Measurements from ENCODE around the gene HDHD3. TPM values are rescaled to one million over a fixed set of nuclear protein-coding genes. Genes with fewer than 3 reads are reported as not detected.

The HDHD3 gene
- 10 to 100 TPM; 18.8 to 44.0 (median 26.3) TPM for total RNA-seq
- 10 to 100 TPM; 76.0 to 80.6 TPM for polyA plus RNA-seq

DNA sequence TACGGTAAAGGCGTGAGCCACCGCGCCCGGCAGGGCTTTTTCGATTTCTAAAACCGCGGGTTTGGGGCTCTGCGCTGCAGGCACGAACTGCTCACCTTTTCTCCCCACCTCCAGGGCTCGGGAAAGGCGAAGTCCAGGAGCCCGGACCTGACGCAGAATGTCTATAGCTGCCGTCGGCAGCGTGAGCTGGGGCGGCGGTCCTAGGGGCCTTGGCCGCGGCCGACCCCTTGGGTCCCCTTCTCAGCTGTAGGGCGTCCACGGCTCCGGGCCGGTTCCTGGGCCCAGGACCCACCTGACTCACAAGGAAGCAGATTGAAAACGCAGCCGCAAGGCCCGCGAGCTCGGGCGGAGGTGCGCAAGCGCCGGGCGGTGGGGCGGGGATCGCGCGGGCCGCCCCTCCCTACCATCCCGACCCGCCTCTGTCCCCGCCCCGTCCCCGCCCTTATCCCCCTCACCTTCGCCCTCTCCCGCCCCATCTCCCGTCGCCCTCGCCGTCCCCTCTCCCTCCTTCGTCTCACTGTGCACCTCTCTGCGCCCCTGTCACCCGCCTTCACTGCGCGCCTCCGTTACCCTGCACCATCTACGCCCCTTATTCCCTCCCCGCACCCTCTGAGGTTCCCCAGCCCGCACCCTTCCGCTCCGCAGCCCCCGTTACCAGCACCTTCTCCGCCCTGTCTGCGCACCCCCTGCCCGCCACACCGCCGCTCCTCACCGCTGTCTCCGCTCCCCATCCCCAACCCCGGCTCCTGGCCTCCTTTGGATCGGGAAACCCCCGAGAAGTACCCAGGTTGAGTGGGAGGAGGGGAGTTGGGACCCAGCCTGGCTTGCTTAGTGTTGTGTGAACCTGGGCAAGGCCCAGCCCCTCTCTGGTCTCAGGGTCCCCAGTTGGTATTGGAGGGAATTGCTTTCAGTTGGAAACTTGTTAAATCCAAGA lies at the start of gene HDHD3:
Gene HDHD3 (minus strand): TSS at position 353 of the 934 bp plus-strand sequence. CDS start 2,632 bp downstream, outside the sequence.
- peak; percentile 79 to 91 (median 86) for ATAC-seq

GRCh38 chr9:113425072-113425471 lies 48.3 kb upstream of the HDHD3 start:
- 64% methylated on average over 2 of the region's 2 CpGs for WGBS, 2 donors
- Histone ChIP-seq H3K4me1 (no peaks in the 10 kb centered on the region), H3K27me3 (no peaks in the 10 kb centered on the region), H3K27ac (no peak overlapping the region), H3K9me3 (no peaks in the 10 kb centered on the region), H3K36me3 (no peaks in the 10 kb centered on the region), H3K4me3 (no peak overlapping the region)
- no peak for DNase-seq
- intact Hi-C loops (cut with DNase I) = no loop called here
- TF ChIP-seq CTCF (IDR thresholded peaks at IDR 0.05) = no peak
- no peak for ATAC-seq
- no peak for FAIRE-seq

More for the DNA sequence above, at the start of gene HDHD3:
- TF ChIP-seq CTCF (IDR thresholded peaks at IDR 0.05) = no peak
- intact Hi-C loops (cut with DNase I) = no loop called here
- FAIRE-seq = no peak
- Histone ChIP-seq H3K27me3 (no peaks in the 10 kb centered on the region), H3K4me1 (peaks cover 34 to 61% (median 56%) of the 10 kb centered on the region in 3 donors), H3K27ac (peak within 1 kb of the TSS; percentile 93 to 97 (median 94)), H3K9me3 (no peaks in the 10 kb centered on the region), H3K4me3 (peak within 1 kb of the TSS; percentile 72 to 91 (median 79)), H3K36me3 (peaks cover 0 to 15% (median 0%) of the 10 kb centered on the region in 3 donors)
- WGBS, 2 donors = 1% methylated on average over 47 to 74 of the region's 74 CpGs
- peak; percentile 89 to 95 (median 91) for DNase-seq

GRCh38 chr9:113421726-113422125 lies 44.9 kb upstream of the HDHD3 start:
- 65 to 66% methylated on average over 3 of the region's 3 CpGs for WGBS, 2 donors
- Histone ChIP-seq H3K27me3 (no peaks in the 10 kb centered on the region), H3K36me3 (no peaks in the 10 kb centered on the region), H3K4me3 (no peak overlapping the region), H3K9me3 (no peaks in the 10 kb centered on the region), H3K27ac (no peak overlapping the region), H3K4me1 (no peaks in the 10 kb centered on the region)
- DNase-seq (no peak), FAIRE-seq (no peak), ATAC-seq (no peak)
- no peak for TF ChIP-seq CTCF (IDR thresholded peaks at IDR 0.05)
- intact Hi-C loops (cut with DNase I) = no loop called here

GRCh38 chr9:113417370-113417769 lies 40.6 kb upstream of the HDHD3 start:
- Histone ChIP-seq H3K27me3 (no peaks in the 10 kb centered on the region), H3K9me3 (no peaks in the 10 kb centered on the region), H3K27ac (no peak overlapping the region), H3K4me3 (no peak overlapping the region), H3K4me1 (no peaks in the 10 kb centered on the region), H3K36me3 (no peaks in the 10 kb centered on the region)
- DNase-seq (no peak), ATAC-seq (no peak), FAIRE-seq (no peak)
- intact Hi-C loops (cut with DNase I) = no loop called here
- no peak for TF ChIP-seq CTCF (IDR thresholded peaks at IDR 0.05)
- WGBS, 2 donors = 60 to 79% methylated on average over 4 of the region's 4 CpGs

Data from pancreas (tissue), 10 donors.